Limb (tissue), 2 donors: ENCODE results near the gene ZNF260.
"Not testable (repeated sequence)": the region's sequence is repeated elsewhere in the genome, so short reads cannot be mapped to it uniquely, and the experiment has no call there.

Experiments used
- DNase-seq, 2 donors: peaks; one replicate each; pipeline ENCODE4 v3.0.0-alpha.2; 2016; ENCODE audit errors: extremely low spot score in 2 of 2

The ZNF260 gene

GRCh38 chr19:36528194-36528920 is at the start of gene ZNF260:
Gene ZNF260, minus strand, starts transcription at chr19:36528271. Its CDS starts 13,033 bp downstream, at chr19:36515238.
- peak; percentile 96 to 98 for DNase-seq

GRCh38 chr19:36577271-36577996 is 49.4 kb upstream of the ZNF260 start:
- no peak for DNase-seq

- DNase-seq, result no peak
Observed at GRCh38 chr19:36574741-36575140, 46.7 kb upstream of the ZNF260 start.

- DNase-seq, result peak in 1 of 2 donors; percentile 26
Observed at GRCh38 chr19:36573895-36574720, 46.0 kb upstream of the ZNF260 start.

- peak; percentile 86 to 93 for DNase-seq
Observed at GRCh38 chr19:36573020-36573894, 45.2 kb upstream of the ZNF260 start, which contains the start of gene ZNF529. Gene ZNF529, minus strand, starts transcription at chr19:36573292. Its CDS starts 946 bp downstream, at chr19:36572346.

GRCh38 chr19:36572593-36573019 is 44.5 kb upstream of the ZNF260 start:
- DNase-seq, result no peak

- no peak for DNase-seq
Observed at GRCh38 chr19:36564391-36564790, 36.3 kb upstream of the ZNF260 start.

- DNase-seq, result no peak
Observed at GRCh38 chr19:36547001-36547732, 19.1 kb upstream of the ZNF260 start.

- no peak for DNase-seq
Observed at GRCh38 chr19:36528921-36529518, 949 bp upstream of the ZNF260 start.

GRCh38 chr19:36527873-36528193 is 238 bp downstream of the ZNF260 start:
- DNase-seq, result no peak

- no peak for DNase-seq
Observed at GRCh38 chr19:36527341-36527740, 730 bp downstream of the ZNF260 start.

- DNase-seq, result no peak
Observed at GRCh38 chr19:36526581-36526980, 1.5 kb downstream of the ZNF260 start.

- DNase-seq, result no peak
Observed at GRCh38 chr19:36524617-36525016, 3.5 kb downstream of the ZNF260 start.

- DNase-seq, result no peak
Observed at GRCh38 chr19:36514012-36514612, 14.0 kb downstream of the ZNF260 start.

GRCh38 chr19:36508325-36508724 is 19.7 kb downstream of the ZNF260 start:
- DNase-seq, result no peak

- no peak for DNase-seq
Observed at GRCh38 chr19:36501973-36502372, 26.1 kb downstream of the ZNF260 start.

- no peak for DNase-seq
Observed at GRCh38 chr19:36497001-36497400, 31.1 kb downstream of the ZNF260 start.

GRCh38 chr19:36492689-36493453 is 35.2 kb downstream of the ZNF260 start:
- DNase-seq, result peak in 1 of 2 donors; percentile 27

GRCh38 chr19:36490846-36491245 is 37.2 kb downstream of the ZNF260 start:
- not testable (repeated sequence) for DNase-seq
